PC-9 (cell line): ENCODE data around the gene FBXO24. TPM values are rescaled to one million over a fixed set of nuclear protein-coding genes. Genes with fewer than 3 reads are reported as not detected.

Experiments
- BruUV-seq: library from RNA; stranded (reverse); fragments of 400-500 nt; replicated peaks from 2 replicates; lab custom pipeline; 2021; lab: Mats Ljungman, UMichigan
- CTCF ChIA-PET: fragments of 300-600 bp; sonication (Branson Sonifier 250); formaldehyde crosslinking; loops from one replicate; lab custom pipeline; 2022; ENCODE audit warnings: antibody characterized with exemption; lab: Charles Lee
- POLR2A ChIA-PET: fragments of 300-600 bp; sonication (Branson Sonifier 250); formaldehyde crosslinking; loops from one replicate; lab custom pipeline; 2022; ENCODE audit warnings: antibody characterized with exemption; ENCODE audit not compliant: unreplicated experiment; lab: Charles Lee
- DNase-seq, 2 experiments: peaks; one replicate each; pipeline versions ENCODE4 v3.0.0 to v3.0.0-alpha.2; 2015 to 2022; ENCODE audit warnings: mixed read lengths in 1 of 2
- H2AFZ ChIP-seq: fragments of 200-600 bp; sonication (generic); 2 replicates; pipeline ENCODE4 v1.8.1; 2017; ENCODE audit warnings: antibody characterized with exemption
- H3F3A ChIP-seq: fragments of 200-600 bp; sonication (generic); 2 replicates; pipeline ENCODE4 v1.8.1; 2017; ENCODE audit warnings: antibody characterized with exemption, mild to moderate bottlenecking, low read depth; ENCODE audit not compliant: insufficient read depth
- H3K27ac ChIP-seq: fragments of 200-600 bp; sonication (generic); 2 replicates; pipeline ENCODE4 v1.6.1; 2016; ENCODE audit warnings: mixed run types
- H3K27me3 ChIP-seq: fragments of 200-600 bp; sonication (generic); 2 replicates; pipeline ENCODE4 v1.6.1; 2016; ENCODE audit warnings: low read depth, mixed run types; ENCODE audit not compliant: insufficient read depth
- H3K36me3 ChIP-seq: fragments of 200-600 bp; sonication (generic); 2 replicates; pipeline ENCODE4 v1.6.1; 2016; ENCODE audit warnings: low read depth, mixed run types
- H3K4me1 ChIP-seq: fragments of 200-600 bp; sonication (generic); replicated peaks from 2 replicates; pipeline ENCODE4 v1.6.1; 2016; ENCODE audit warnings: mixed run types; ENCODE audit not compliant: insufficient read depth
- H3K4me2 ChIP-seq: fragments of 200-600 bp; sonication (generic); 2 replicates; pipeline ENCODE4 v1.6.1; 2017; ENCODE audit warnings: mixed run types
- H3K4me3 ChIP-seq: fragments of 200-600 bp; sonication (generic); 2 replicates; pipeline ENCODE4 v1.6.1; 2016; ENCODE audit warnings: mixed run types
- H3K79me2 ChIP-seq: fragments of 200-600 bp; sonication (generic); 2 replicates; pipeline ENCODE4 v1.6.1; 2017; ENCODE audit warnings: low read depth, mixed run types
- H3K9me2 ChIP-seq: fragments of 200-600 bp; sonication (generic); 2 replicates; pipeline ENCODE4 v1.8.1; 2017; ENCODE audit warnings: mild to moderate bottlenecking; ENCODE audit not compliant: insufficient read depth
- H3K9me3 ChIP-seq: fragments of 200-600 bp; sonication (generic); 2 replicates; pipeline ENCODE4 v1.8.1; 2016; ENCODE audit warnings: low read depth; ENCODE audit not compliant: insufficient read depth
- H4K20me1 ChIP-seq: fragments of 200-600 bp; sonication (generic); 2 replicates; pipeline ENCODE4 v1.8.1; 2017; ENCODE audit not compliant: insufficient read depth
- CTCF ChIP-seq: fragments of 200-600 bp; sonication (generic); conservative IDR thresholded peaks from 2 replicates; pipeline ENCODE4 v1.6.1; 2017; ENCODE audit warnings: mixed run types, antibody characterized with exemption, mild to moderate bottlenecking, moderate library complexity
- EZH2 ChIP-seq: fragments of 200-600 bp; sonication (generic); IDR thresholded peaks from 2 replicates; pipeline ENCODE4 v1.8.0; 2017; ENCODE audit warnings: antibody characterized with exemption, low read depth
- intact Hi-C: fragments of 100-400 bp; cut with micrococcal nuclease; formaldehyde crosslinking; loops from one replicate; pipeline ENCODE4 v1.10.0; 2022; ENCODE audit not compliant: unreplicated experiment
- total RNA-seq: library from RNA; stranded (reverse); gene quantifications from 2 replicates; pipeline ENCODE4 v1.2.3, GENCODE V29; 2021

FBXO24 gene
- total RNA-seq, 1 experiment from 2014 or later: 2.7 TPM

- Histone ChIP-seq H4K20me1 (no peaks in the 10 kb centered on the region), H3K36me3 (no peaks in the 10 kb centered on the region), H3K27me3 (no peaks in the 10 kb centered on the region), H3K9me3 (no peaks in the 10 kb centered on the region), H2AFZ (no peak overlapping the region; the same call in 1 of the 2 replicates), H3K9me2 (no peaks in the 10 kb centered on the region), H3K4me2 (peak overlapping the region; percentile 94), H3K27ac (no peak overlapping the region), H3K79me2 (no peaks in the 10 kb centered on the region), H3K4me1 (peaks cover 9% of the 10 kb centered on the region; the same call in 1 of the 2 replicates), H3F3A (peaks cover 12% of the 10 kb centered on the region; the same call in 1 of the 2 replicates), H3K4me3 (peak overlapping the region; percentile 62; the same call in 1 of the 2 replicates)
- no peak for DNase-seq
- CTCF ChIA-PET: interaction anchor here (0.6 to 0.9 kb wide), 2 partner anchors 11 to 44 kb away, joined by 3 to 5 read pairs; no protein-coding TSS in a partner anchor
- no TSS peak for BruUV-seq
- TF ChIP-seq CTCF: no peak
- no peak for TF ChIP-seq EZH2
- POLR2A ChIA-PET: interaction anchor here (0.5 to 0.7 kb wide), 2 partner anchors 18 to 24 kb away, joined by 3 to 5 read pairs; no protein-coding TSS in a partner anchor
- intact Hi-C loops: loop anchor here (5.0 kb wide), 1 partner anchor 46 kb away; the partner anchor contains the start of gene GNB2
Observed at GRCh38 chr7:100626055-100626454, 39.9 kb downstream of the FBXO24 start.

GRCh38 chr7:100626530-100627237 lies 40.6 kb downstream of the FBXO24 start:
- H3K4me3 ChIP-seq: peak overlapping the region; percentile 62
- peak overlapping the region; percentile 94 for H3K4me2 ChIP-seq
- peak; percentile 62 to 80 for DNase-seq
- H3K9me2 ChIP-seq: no peaks in the 10 kb centered on the region
- no peaks in the 10 kb centered on the region for H4K20me1 ChIP-seq
- no peaks in the 10 kb centered on the region for H3K36me3 ChIP-seq
- CTCF ChIA-PET: interaction anchor here (0.5 to 0.9 kb wide), 3 partner anchors 11 to 91 kb away, joined by 3 to 5 read pairs (median 5); no protein-coding TSS in a partner anchor
- no peak overlapping the region for H3K27ac ChIP-seq
- H3K4me1 ChIP-seq: peaks cover 9% of the 10 kb centered on the region; the same call in 1 of the 2 replicates
- peaks cover 12% of the 10 kb centered on the region; the same call in 1 of the 2 replicates for H3F3A ChIP-seq
- BruUV-seq: TSS peak; percentile 34
- H3K79me2 ChIP-seq: no peaks in the 10 kb centered on the region
- TF ChIP-seq CTCF: no peak
- no peak for TF ChIP-seq EZH2
- H2AFZ ChIP-seq: peak overlapping the region; percentile 80; the same call in 1 of the 2 replicates
- H3K9me3 ChIP-seq: no peaks in the 10 kb centered on the region
- intact Hi-C loops: loop anchor here (5.0 kb wide), 1 partner anchor 46 kb away; the partner anchor contains the start of gene GNB2
- POLR2A ChIA-PET: interaction anchor here (0.5 to 0.7 kb wide), 2 partner anchors 19 to 190 kb away, joined by 3 to 5 read pairs; no protein-coding TSS in a partner anchor
- H3K27me3 ChIP-seq: no peaks in the 10 kb centered on the region

- Histone ChIP-seq H3K27me3 (no peaks in the 10 kb centered on the region), H3K9me3 (no peaks in the 10 kb centered on the region), H3K27ac (no peak overlapping the region), H3K4me3 (no peak overlapping the region), H3F3A (peaks cover 12% of the 10 kb centered on the region; the same call in 1 of the 2 replicates), H4K20me1 (no peaks in the 10 kb centered on the region), H3K79me2 (no peaks in the 10 kb centered on the region), H3K36me3 (no peaks in the 10 kb centered on the region), H3K4me2 (peak overlapping the region; percentile 94; the same call in 1 of the 2 replicates), H3K9me2 (no peaks in the 10 kb centered on the region), H2AFZ (no peak overlapping the region), H3K4me1 (peaks cover 9% of the 10 kb centered on the region; the same call in 1 of the 2 replicates)
- TF ChIP-seq EZH2 (no peak), CTCF (no peak)
- POLR2A ChIA-PET: interaction anchor here (0.5 kb wide), 1 partner anchor 191 kb away, joined by 3 read pairs; no protein-coding TSS in a partner anchor
- no TSS peak for BruUV-seq
- no peak for DNase-seq
- intact Hi-C loops: loop anchor here (5.0 kb wide), 1 partner anchor 45 kb away; the partner anchor contains the start of gene GNB2
- CTCF ChIA-PET: interaction anchor here (0.5 kb wide), 1 partner anchor 90 kb away, joined by 5 read pairs; no protein-coding TSS in a partner anchor
Observed at GRCh38 chr7:100627238-100627549, 41.1 kb downstream of the FBXO24 start.
